Measurements from ENCODE around the gene XRCC4. TPM values are rescaled to one million over a fixed set of nuclear protein-coding genes. Genes with fewer than 3 reads are reported as not detected.

XRCC4 gene
- total RNA-seq, 4 donors from 2014 or later = 3.7 to 10.3 (median 8.7) TPM

DNA sequence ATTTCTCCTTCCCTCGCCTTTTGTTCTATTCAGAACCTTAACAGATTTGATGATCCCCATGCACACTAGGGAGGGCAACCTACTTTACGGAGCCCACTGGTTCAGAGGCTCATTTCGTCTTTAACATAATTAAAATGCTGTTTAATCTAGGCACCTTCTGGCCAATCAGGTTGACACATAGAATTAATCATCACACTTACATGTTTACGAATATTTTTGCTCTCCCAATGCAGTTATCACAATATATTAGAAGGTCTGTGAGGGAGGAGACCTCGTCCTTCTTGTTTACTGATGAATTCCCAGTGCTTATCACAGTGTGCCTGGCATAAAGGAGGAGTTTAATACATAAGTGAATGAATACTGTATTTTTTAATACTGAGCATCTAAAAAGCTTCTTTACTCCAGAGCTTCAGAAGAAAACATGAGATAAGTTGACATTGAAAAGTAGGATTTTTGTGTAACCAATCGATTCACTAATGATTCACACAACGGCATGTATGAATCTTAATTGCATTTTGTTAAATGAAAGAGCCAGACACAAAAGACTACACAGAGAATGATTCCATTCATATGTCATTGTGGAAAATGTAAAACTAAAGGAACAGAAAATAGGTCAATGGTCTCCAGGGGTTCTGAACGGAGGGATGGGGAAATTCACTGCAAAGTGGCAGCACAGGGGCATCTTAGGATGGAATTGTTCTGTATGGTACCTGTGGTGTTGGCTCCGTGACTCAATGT, 315.6 kb downstream of the XRCC4 start:
- H3K9me3 ChIP-seq = no peaks in the 10 kb centered on the region
- H3K36me3 ChIP-seq = no peaks in the 10 kb centered on the region
- no peak overlapping the region for H3K27ac ChIP-seq
- no peak for DNase-seq
- H3K4me3 ChIP-seq = no peak overlapping the region
- no peaks in the 10 kb centered on the region for H3K27me3 ChIP-seq
- H3K4me1 ChIP-seq = no peaks in the 10 kb centered on the region
- TF ChIP-seq POLR2A (IDR thresholded peaks at IDR 0.05) = no peak
- TF ChIP-seq, protein P1, sequence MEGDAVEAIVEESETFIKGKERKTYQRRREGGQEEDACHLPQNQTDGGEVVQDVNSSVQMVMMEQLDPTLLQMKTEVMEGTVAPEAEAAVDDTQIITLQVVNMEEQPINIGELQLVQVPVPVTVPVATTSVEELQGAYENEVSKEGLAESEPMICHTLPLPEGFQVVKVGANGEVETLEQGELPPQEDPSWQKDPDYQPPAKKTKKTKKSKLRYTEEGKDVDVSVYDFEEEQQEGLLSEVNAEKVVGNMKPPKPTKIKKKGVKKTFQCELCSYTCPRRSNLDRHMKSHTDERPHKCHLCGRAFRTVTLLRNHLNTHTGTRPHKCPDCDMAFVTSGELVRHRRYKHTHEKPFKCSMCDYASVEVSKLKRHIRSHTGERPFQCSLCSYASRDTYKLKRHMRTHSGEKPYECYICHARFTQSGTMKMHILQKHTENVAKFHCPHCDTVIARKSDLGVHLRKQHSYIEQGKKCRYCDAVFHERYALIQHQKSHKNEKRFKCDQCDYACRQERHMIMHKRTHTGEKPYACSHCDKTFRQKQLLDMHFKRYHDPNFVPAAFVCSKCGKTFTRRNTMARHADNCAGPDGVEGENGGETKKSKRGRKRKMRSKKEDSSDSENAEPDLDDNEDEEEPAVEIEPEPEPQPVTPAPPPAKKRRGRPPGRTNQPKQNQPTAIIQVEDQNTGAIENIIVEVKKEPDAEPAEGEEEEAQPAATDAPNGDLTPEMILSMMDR (IDR thresholded peaks at IDR 0.05) = no peak

DNA sequence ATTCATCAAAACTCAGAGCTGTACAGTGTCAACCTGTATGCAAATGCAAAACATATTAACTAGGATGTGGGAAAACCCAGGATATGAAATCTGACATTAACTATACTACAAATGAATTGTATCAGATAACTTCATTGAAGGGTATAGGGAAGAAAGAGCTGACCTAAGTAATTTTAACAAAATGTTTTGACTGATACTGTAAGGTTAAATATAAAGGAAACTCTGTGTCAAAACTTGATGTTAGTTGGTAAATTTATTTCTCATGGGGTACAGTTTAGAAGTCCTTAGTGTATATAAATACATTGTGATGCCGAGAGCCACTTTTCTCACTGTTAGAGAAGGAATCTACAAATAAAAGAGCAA, 316.1 kb downstream of the XRCC4 start:
- no peaks in the 10 kb centered on the region for H3K4me1 ChIP-seq
- H3K9me3 ChIP-seq = no peaks in the 10 kb centered on the region
- H3K27me3 ChIP-seq = no peaks in the 10 kb centered on the region
- DNase-seq = no peak
- H3K4me3 ChIP-seq = no peak overlapping the region
- TF ChIP-seq, protein P1 (IDR thresholded peaks at IDR 0.05) = no peak
- no peak for TF ChIP-seq POLR2A (IDR thresholded peaks at IDR 0.05)
- no peak overlapping the region for H3K27ac ChIP-seq
- H3K36me3 ChIP-seq = no peaks in the 10 kb centered on the region

DNA sequence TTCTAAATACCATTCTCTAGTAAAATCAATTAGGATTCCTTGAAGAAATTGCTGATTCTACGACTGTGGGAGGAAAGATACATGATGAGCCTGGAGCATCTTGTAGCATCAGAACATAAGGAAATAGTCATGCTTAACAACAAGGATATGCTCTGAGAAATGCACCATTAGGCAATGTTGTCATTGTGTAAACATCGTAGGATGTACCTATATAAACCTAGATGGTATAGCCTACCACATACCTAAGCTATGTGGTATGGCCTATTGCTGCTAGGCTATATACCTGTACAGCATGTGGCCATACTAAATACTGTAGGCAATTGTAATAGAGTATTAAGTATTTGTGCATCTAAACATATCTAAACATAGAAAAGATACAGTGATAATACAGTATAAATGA, 316.8 kb downstream of the XRCC4 start:
- no peaks in the 10 kb centered on the region for H3K9me3 ChIP-seq
- no peak overlapping the region for H3K4me3 ChIP-seq
- no peak overlapping the region for H3K27ac ChIP-seq
- no peaks in the 10 kb centered on the region for H3K4me1 ChIP-seq
- H3K27me3 ChIP-seq = no peaks in the 10 kb centered on the region
- no peaks in the 10 kb centered on the region for H3K36me3 ChIP-seq
- no peak for TF ChIP-seq POLR2A (IDR thresholded peaks at IDR 0.05)
- TF ChIP-seq, protein P1 (IDR thresholded peaks at IDR 0.05) = no peak
- DNase-seq = no peak

DNA sequence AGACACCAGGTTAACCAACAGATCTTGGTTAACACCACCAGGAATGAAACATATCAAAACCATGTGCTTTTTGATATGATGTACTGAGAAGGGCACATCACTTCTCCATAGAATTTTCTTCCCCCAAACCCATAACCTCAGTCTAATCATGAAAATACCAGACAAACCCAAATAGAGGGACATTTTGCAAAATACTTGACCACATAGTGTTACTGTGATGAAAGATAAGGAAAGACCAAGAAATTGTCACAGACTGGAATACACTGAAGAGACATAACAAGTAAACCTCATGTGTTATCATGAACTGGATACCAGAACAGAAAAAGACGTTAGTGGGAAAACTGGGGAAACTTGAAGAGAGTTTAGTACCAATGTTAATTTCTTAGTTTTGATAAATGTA, 319.3 kb downstream of the XRCC4 start:
- no peaks in the 10 kb centered on the region for H3K36me3 ChIP-seq
- no peak for TF ChIP-seq POLR2A (IDR thresholded peaks at IDR 0.05)
- TF ChIP-seq, protein P1 (IDR thresholded peaks at IDR 0.05) = no peak
- no peak overlapping the region for H3K4me3 ChIP-seq
- no peaks in the 10 kb centered on the region for H3K4me1 ChIP-seq
- DNase-seq = no peak
- no peak overlapping the region for H3K27ac ChIP-seq
- no peaks in the 10 kb centered on the region for H3K27me3 ChIP-seq
- H3K9me3 ChIP-seq = no peaks in the 10 kb centered on the region

DNA sequence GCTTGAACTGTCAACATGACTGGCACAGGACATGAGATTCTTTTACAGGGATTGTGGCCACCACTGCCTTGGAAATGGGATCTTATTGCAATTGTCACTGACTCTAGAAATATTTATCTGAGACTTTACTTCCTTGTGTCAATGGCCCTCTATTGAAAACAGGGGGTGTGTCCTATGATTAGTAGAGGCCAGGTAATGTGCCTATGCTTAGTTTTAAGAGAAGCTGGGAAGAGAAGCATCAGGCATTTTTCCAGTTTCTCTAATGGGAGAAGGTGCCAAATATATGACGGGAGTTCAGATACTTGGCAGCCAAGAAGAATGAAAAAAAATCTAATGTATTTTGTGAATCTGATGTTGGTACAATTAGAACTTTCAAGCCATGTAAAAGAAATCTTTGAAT, 320.3 kb downstream of the XRCC4 start:
- no peaks in the 10 kb centered on the region for H3K36me3 ChIP-seq
- no peak overlapping the region for H3K4me3 ChIP-seq
- TF ChIP-seq, protein P1 (IDR thresholded peaks at IDR 0.05) = no peak
- no peak for TF ChIP-seq POLR2A (IDR thresholded peaks at IDR 0.05)
- no peaks in the 10 kb centered on the region for H3K9me3 ChIP-seq
- H3K27ac ChIP-seq = no peak overlapping the region
- DNase-seq = no peak
- H3K4me1 ChIP-seq = no peaks in the 10 kb centered on the region
- H3K27me3 ChIP-seq = no peaks in the 10 kb centered on the region

DNA sequence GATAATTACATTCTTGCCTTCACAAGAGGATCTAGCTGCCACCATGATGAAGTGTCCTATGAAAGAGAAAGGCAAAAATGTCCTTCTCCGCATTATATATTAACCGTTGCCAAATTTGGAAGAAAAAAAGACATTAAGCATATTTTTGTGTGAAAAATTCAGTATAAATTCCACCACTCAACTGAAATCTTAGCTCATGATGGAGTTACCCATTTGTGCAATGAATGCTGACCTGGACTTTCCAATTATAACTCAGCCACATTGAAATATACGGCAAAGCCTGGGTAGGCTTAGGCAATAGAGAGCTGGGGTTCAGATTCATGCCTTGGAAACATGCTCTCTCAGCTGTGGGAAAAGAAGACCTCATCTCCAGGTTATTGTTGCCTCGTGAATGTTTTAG, 322.9 kb downstream of the XRCC4 start:
- H3K36me3 ChIP-seq = no peaks in the 10 kb centered on the region
- no peak overlapping the region for H3K4me3 ChIP-seq
- H3K27me3 ChIP-seq = no peaks in the 10 kb centered on the region
- no peak for TF ChIP-seq POLR2A (IDR thresholded peaks at IDR 0.05)
- TF ChIP-seq, protein P1 (IDR thresholded peaks at IDR 0.05) = no peak
- no peak overlapping the region for H3K27ac ChIP-seq
- no peaks in the 10 kb centered on the region for H3K4me1 ChIP-seq
- DNase-seq = no peak
- H3K9me3 ChIP-seq = no peaks in the 10 kb centered on the region
